NCI-H446 treated with DMSO at 0.1 percent for 48 hours (cell line): ENCODE data around the gene PARP8.

Source experiments
- DNase-seq: peaks from one replicate; lab custom pipeline; 2025; lab: John Stamatoyannopoulos, UW

Gene PARP8

DNA sequence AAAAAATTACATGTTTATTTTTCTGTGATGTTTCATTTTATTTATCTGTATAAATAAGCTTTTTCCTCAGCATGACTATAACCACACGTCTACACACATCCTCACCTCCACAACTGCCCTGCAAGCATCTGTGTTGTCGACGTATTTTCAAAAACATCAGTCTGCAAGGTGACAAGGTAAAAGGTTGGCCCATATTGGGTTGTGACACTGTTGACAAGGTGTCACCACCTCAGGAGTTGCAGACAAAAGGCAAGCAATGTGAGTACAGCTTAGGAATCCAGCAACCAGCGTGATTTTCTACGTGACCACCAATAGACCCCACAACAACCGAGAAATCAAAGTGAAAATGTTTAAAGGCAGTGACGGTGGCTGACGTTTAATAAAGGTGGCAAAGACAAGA, 187.6 kb downstream of the PARP8 start:
- DNase-seq = no peak

DNA sequence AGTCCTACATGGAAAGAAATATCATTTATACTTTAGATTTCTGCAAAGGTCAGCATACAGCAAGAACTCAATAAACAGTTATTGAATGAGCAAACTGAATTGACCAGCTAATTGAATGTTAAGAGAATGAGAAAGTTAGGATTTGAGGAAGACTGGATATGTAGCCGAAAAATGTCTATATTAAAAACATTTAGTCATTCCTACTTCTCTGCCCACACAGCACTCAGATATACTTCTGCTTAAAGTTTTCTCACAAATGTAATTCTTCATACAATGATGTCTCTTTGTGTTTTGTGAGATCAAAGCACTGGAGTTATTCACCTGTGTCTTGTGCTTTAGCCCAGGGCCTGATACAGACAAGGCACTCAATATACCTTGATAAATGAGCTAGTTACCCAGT, 188.6 kb downstream of the PARP8 start:
- no peak for DNase-seq

DNA sequence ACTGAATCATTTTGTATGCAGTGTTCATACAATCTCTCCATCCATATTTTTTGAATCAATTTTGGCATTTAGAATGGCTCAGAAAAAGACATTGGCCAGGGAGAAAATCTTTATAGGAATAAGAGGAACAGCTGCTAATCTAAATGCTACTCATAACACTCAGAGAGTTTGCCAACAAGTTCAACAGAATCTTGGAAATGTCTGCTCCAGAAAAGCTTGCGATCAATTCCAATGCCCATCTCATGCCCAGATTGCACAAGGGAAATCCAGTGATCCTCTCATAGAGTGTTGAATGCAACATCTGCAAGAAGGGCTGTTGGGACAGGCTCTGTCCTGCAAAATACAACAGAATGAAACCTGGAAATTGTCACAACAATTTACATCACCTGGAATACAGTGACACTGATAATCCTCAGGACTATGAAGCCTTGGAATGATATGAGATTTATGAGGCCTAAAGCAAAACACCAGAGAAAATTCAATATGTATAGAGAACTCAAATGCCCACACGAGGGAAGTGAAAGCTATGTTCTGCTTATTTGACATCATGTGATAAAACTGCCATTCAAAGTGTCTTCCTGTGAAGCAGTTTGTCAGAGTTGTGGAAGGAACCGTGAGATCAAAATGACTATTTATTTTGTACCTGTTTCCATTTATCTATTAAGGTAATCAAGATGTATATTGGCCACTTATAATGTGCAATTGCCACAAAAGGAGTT, 190.1 kb downstream of the PARP8 start:
- DNase-seq = no peak

DNA sequence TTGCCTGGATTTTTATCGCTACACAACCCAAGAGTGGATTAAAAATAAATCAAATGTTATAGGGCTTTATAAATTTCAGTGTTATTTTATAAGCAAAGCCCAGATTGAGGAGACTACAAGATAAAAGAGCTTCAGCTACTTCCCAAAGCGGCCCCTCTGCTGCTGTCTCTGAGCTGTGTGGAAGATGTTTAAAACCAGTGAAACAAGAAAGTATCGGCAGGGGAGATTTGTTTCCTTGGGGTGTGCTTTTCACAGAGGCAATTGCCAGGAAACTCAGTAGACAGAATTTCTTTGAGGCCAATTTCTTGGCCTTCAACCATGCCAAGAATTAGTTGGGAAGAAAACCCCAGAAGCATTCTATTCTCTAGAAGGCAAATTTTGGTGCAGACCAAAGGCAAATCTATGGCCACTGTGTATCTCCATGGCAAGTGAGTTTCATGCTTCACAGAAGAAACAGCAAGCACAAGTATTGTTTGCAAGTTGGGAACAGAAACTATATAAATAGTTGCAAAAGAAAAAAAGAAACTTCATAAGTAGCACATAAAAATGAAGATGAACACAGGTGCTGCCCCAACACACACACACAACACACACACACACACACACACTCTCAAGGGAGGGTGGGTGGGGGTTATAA, 197.2 kb downstream of the PARP8 start:
- no peak for DNase-seq

- no peak for DNase-seq
Observed at GRCh38 chr5:50864466-50864865, 198.0 kb downstream of the PARP8 start.

GRCh38 chr5:50866415-50866814, 200.0 kb downstream of the PARP8 start:
- no peak for DNase-seq

GRCh38 chr5:50867140-50867539, 200.7 kb downstream of the PARP8 start:
- no peak for DNase-seq

DNA sequence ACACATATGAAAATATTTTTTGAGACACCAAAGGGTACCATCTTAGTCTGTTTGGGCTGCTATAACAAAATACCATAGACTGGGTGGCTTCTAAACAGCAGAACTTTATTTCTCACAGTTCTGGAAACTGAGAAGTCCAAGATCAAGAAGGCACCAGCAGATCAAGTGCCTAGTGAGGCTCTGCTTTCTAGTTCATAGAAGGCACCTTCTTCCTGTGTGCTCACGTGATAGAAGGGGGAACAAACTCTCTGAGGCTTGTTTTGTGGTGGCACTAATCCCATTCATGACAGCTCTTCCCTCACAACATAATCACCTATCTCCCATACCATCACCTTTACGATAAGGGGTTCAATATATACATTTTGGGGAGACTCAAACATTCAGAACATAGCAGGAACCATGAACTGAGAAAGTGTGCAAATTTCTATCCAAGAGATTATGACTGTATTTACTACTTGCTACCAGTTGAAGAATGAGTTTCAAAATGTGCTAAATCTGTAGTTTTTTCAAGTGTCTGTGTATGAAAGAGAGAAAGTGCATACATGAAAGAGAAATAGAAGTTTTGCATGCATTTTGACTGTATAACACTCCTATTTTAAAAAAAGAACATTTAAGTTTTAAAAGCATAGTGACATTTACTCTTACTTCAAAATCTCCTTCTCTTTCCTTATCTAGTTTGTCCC, 207.3 kb downstream of the PARP8 start:
- no peak for DNase-seq

DNA sequence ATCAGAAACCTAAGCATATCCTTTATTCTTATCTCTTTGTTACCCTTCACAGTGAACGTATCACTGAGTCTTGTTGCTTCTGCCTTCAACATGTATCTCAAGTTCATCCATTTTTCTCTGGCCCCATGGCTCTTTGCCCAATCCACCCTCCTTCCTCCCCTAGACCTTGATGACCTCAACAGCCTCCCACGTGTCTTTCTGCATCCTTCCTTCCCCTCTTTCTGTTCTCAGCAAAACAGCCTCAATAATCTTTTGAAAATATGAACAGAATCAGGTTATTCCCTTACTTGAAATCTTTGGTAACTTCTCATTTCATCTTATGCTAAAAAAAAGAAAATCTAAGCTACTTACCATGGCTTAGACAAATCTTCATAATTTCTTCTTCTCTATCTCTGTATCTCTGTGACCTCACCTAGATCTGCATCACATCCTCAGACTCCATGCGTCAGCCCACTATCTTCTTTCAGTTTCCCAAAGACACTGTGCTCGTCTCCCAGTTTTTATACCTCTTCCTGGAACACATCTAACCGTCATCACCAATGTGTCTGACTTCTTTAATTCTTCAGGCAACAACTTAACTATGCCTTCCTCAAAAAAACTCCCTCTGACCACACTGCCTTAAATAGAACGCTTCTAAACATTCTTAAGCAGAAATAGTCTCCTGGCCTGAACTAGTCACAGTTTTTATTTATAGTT, 208.0 kb downstream of the PARP8 start:
- no peak for DNase-seq

DNA sequence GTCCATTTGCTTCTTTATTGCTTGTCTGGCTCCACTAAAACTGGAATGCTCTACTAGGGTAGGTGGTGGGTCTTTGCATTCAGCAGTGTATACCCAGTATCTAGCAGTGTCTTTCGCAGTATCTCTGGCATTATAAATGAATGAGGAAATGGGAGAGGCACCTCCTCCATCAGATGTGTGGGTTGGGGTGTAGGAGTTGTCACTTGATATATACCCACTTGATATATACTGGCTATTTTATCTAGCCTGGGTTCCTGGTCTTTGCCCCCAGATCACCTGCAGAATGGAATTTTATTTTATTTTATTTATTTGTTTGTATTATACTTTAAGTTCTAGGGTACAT, 208.5 kb downstream of the PARP8 start:
- DNase-seq = no peak

DNA sequence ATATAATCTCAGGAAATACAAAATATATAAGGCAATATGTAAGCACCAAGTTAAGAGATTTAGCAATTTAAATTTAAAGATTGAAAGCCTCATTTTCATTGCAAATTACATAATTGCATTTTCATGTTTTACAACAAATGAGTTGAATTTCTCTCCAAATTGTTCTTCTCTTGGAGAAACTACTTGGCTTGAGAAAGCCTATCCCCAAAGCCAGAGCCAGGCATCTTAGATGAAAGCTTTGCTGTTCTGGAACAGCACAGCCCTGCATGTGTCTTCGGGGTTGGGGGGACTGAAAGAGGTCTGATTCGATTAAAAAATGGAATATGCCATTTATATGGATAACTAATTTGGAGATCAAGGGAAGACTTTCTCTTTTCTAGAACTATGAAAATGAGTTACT, 212.0 kb downstream of the PARP8 start:
- no peak for DNase-seq

DNA sequence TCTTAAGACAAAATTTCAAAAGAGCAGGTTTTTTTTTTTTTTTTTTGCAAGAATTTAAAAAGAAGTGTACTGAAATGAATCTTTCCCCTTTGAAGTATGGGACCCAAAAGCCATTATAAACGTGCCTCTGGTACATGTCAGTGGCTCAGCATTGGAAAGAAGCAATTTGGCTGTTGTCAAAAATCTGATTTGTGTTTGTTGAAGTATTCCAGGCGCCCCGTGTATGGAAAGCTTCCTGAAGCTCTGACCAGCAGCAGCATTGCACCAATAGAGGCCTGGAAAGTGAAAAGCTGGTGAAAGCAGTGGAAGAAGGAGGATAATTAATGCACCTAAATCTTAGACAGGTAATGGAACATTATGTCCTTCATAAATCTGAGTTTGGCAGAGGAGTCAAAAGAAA, 215.0 kb downstream of the PARP8 start:
- no peak for DNase-seq

DNA sequence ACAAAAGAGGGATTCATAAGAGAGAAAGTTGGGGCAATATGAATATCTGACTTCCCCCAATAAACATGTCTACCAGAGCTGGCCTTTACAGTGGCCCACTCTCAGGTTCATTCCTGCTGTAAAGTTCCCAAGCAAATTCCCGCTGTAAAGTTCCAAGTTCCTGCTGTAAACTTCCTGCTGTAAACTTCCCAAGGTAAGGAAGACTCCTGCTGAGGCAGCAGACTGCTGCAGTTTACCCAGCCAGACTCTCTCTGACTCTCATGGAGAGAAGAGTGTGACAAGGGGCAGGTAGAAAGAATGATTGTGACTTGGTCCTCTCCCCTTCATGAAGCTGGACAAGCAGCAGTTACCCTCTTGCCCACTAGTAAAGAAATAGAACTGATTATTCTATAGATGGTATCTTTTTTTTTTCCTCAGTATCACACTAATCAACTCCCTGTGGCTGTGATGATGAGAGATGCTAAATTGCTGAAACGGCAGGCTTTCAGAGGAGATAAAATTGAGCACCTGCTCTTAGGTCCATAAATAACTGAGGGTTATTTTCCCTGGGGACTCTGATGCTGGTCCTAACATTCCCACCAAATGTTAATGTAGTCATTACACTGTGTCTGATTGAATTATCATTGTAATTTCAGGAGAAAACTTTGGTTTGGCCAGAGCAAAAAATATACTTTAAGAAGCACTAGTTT, 220.4 kb downstream of the PARP8 start:
- DNase-seq = no peak

GRCh38 chr5:50887889-50888633, 221.6 kb downstream of the PARP8 start:
- no peak for DNase-seq

GRCh38 chr5:50888751-50889150, 222.3 kb downstream of the PARP8 start:
- DNase-seq = no peak

DNA sequence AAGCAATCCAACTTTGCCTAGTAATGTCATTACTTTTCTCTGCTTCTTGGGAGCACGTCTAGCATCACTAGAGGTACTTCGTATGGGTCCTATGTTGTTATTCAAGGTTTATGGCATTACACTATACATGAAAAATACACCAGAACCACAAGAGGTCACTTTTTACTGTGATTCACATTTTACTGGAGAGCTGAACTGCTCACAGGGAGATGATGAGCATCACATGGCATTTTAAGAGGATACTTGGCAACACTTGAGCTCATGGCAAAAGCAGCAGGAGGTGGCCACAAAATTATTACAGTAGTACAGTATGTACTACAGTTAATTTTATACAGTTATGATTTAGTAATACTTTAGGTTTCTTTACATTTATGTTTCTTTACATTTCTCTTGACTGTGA, 223.4 kb downstream of the PARP8 start:
- no peak for DNase-seq
